ENCODE results near the gene GLT8D1.

Gene GLT8D1

DNA sequence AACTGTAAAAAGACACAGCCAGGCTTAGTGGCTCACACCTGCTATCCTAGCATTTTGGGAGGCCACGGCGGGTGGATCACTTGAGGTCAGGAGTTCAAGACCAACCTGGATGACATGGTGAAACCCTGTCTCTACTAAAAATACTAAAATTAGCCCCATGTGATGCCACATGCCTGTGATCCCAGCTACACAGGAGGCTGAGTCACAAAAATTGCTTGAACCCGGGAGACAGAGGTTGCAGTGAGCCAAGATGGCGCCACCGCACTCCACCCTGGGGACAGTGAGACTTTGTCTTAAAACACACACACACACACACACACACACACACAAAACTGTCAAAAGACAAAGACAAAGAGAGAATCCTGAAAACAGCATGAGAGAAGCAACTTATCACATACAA, 18.3 kb upstream of the GLT8D1 start:
- Histone ChIP-seq H3K23ac (ENCODE audit: low read depth, low read length, poor library complexity) (no peak overlapping the region), H3K4me2 (ENCODE audit: insufficient read depth, low read length, poor library complexity, severe bottlenecking) (no peak overlapping the region), H2BK15ac (ENCODE audit: low read length) (no peak overlapping the region), H3K79me1 (ENCODE audit: low read depth, low read length) (no peaks in the 10 kb centered on the region), H2BK5ac (ENCODE audit: low read length) (no peak overlapping the region), H2AK5ac (ENCODE audit: low read depth, low read length) (no peak overlapping the region), H3K27me3 (ENCODE audit: control insufficient read depth in 3 of 3, insufficient read depth in 3 of 3, low read depth in 1 of 3, low read length in 3 of 3) (no peaks in the 10 kb centered on the region), H2BK120ac (ENCODE audit: low read depth, low read length) (no peak overlapping the region), H4K8ac (ENCODE audit: low read depth, low read length) (no peak overlapping the region), H2AFZ (ENCODE audit: low read length) (no peak overlapping the region), H3K18ac (ENCODE audit: low read length) (no peak overlapping the region), H3K4ac (ENCODE audit: low read length) (no peak overlapping the region), H3K14ac (ENCODE audit: low read length) (no peak overlapping the region), H4K91ac (ENCODE audit: low read depth, low read length, poor library complexity) (no peak overlapping the region), H2BK12ac (ENCODE audit: low read length) (no peak overlapping the region), H3K4me1 (ENCODE audit: control insufficient read depth in 2 of 2, insufficient read depth in 1 of 2, low read depth in 1 of 2, low read length in 2 of 2) (no peaks in the 10 kb centered on the region), H3K27ac (replicated peaks; ENCODE audit: low read length) (no peak overlapping the region), H3K4me3 (ENCODE audit: low read length in 2 of 2) (no peak overlapping the region), H3K36me3 (replicated peaks in 1 of 2; ENCODE audit: control insufficient read depth in 2 of 2, insufficient read depth in 2 of 2, low read length in 2 of 2) (peaks cover 2 to 54% of the 10 kb centered on the region in 2 donors), H3K9me3 (replicated peaks in 1 of 2; ENCODE audit: control insufficient read depth in 2 of 2, insufficient read depth in 1 of 2, low read depth in 1 of 2, low read length in 2 of 2) (peaks cover 2 to 23% of the 10 kb centered on the region in 2 donors), H3K9ac (ENCODE audit: low read depth, low read length, poor library complexity) (no peak overlapping the region)
- no peak for DNase-seq (ENCODE audit: low spot score)
- WGBS, 2 donors (ENCODE audit: extremely low coverage in 2 of 2, insufficient read length in 2 of 2, insufficient replicate concordance in 1 of 2), result no CpG with 5 or more reads among the region's 5 CpGs

DNA sequence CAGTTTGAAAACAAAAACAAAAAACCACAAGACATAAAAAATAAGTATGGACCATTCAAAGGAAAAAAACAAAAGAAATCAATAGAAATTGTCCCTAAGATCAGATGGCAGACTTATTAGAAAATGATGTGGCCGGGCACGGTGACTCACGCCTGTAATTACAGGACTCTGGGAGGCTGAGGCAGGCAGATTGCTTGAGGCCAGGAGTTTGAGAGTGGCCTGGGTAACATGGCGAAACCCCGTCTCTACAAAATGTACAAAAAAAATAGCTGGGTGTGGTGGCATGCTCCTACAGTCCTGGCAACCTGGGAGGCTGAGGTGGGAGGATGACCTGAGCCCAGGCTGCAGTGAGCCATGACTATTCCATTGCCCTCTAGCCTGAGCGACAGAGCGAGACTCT, 16.9 kb upstream of the GLT8D1 start:
- WGBS, 2 donors (ENCODE audit: extremely low coverage in 2 of 2, insufficient read length in 2 of 2, insufficient replicate concordance in 1 of 2), result no CpG with 5 or more reads among the region's 7 CpGs
- Histone ChIP-seq H3K79me1 (ENCODE audit: low read depth, low read length) (no peaks in the 10 kb centered on the region), H3K18ac (ENCODE audit: low read length) (no peak overlapping the region), H2AFZ (ENCODE audit: low read length) (no peak overlapping the region), H3K14ac (ENCODE audit: low read length) (no peak overlapping the region), H2AK5ac (ENCODE audit: low read depth, low read length) (no peak overlapping the region), H2BK5ac (ENCODE audit: low read length) (no peak overlapping the region), H3K27me3 (ENCODE audit: control insufficient read depth in 3 of 3, insufficient read depth in 3 of 3, low read depth in 1 of 3, low read length in 3 of 3) (no peaks in the 10 kb centered on the region), H3K9me3 (replicated peaks in 1 of 2; ENCODE audit: control insufficient read depth in 2 of 2, insufficient read depth in 1 of 2, low read depth in 1 of 2, low read length in 2 of 2) (peaks cover 2 to 13% of the 10 kb centered on the region in 2 donors), H2BK12ac (ENCODE audit: low read length) (no peak overlapping the region), H2BK120ac (ENCODE audit: low read depth, low read length) (no peak overlapping the region), H3K4ac (ENCODE audit: low read length) (no peak overlapping the region), H3K4me1 (ENCODE audit: control insufficient read depth in 2 of 2, insufficient read depth in 1 of 2, low read depth in 1 of 2, low read length in 2 of 2) (no peaks in the 10 kb centered on the region), H3K27ac (replicated peaks; ENCODE audit: low read length) (no peak overlapping the region), H3K4me3 (ENCODE audit: low read length in 2 of 2) (no peak overlapping the region), H3K4me2 (ENCODE audit: insufficient read depth, low read length, poor library complexity, severe bottlenecking) (no peak overlapping the region), H3K36me3 (replicated peaks in 1 of 2; ENCODE audit: control insufficient read depth in 2 of 2, insufficient read depth in 2 of 2, low read length in 2 of 2) (peaks cover 2 to 56% of the 10 kb centered on the region in 2 donors), H4K8ac (ENCODE audit: low read depth, low read length) (no peak overlapping the region), H3K23ac (ENCODE audit: low read depth, low read length, poor library complexity) (no peak overlapping the region), H4K91ac (ENCODE audit: low read depth, low read length, poor library complexity) (no peak overlapping the region), H2BK15ac (ENCODE audit: low read length) (no peak overlapping the region), H3K9ac (ENCODE audit: low read depth, low read length, poor library complexity) (no peak overlapping the region)
- DNase-seq (ENCODE audit: low spot score), result no peak

- H2BK120ac ChIP-seq (ENCODE audit: low read depth, low read length), result no peak overlapping the region
- DNase-seq (ENCODE audit: low spot score), result no peak
- H2BK12ac ChIP-seq (ENCODE audit: low read length), result no peak overlapping the region
- no peak overlapping the region for H4K8ac ChIP-seq (ENCODE audit: low read depth, low read length)
- H3K4ac ChIP-seq (ENCODE audit: low read length), result no peak overlapping the region
- peaks cover 2 to 13% of the 10 kb centered on the region in 2 donors for H3K9me3 ChIP-seq (replicated peaks in 1 of 2; ENCODE audit: control insufficient read depth in 2 of 2, insufficient read depth in 1 of 2, low read depth in 1 of 2, low read length in 2 of 2)
- H3K4me2 ChIP-seq (ENCODE audit: insufficient read depth, low read length, poor library complexity, severe bottlenecking), result no peak overlapping the region
- no peaks in the 10 kb centered on the region for H3K4me1 ChIP-seq (ENCODE audit: control insufficient read depth in 2 of 2, insufficient read depth in 1 of 2, low read depth in 1 of 2, low read length in 2 of 2)
- no peak overlapping the region for H3K27ac ChIP-seq (replicated peaks; ENCODE audit: low read length)
- H3K36me3 ChIP-seq (replicated peaks in 1 of 2; ENCODE audit: control insufficient read depth in 2 of 2, insufficient read depth in 2 of 2, low read length in 2 of 2), result peaks cover 2 to 61% of the 10 kb centered on the region in 2 donors
- no peak overlapping the region for H2BK15ac ChIP-seq (ENCODE audit: low read length)
- no peak overlapping the region for H3K18ac ChIP-seq (ENCODE audit: low read length)
- H2AFZ ChIP-seq (ENCODE audit: low read length), result no peak overlapping the region
- H3K27me3 ChIP-seq (ENCODE audit: control insufficient read depth in 3 of 3, insufficient read depth in 3 of 3, low read depth in 1 of 3, low read length in 3 of 3), result no peaks in the 10 kb centered on the region
- H2AK5ac ChIP-seq (ENCODE audit: low read depth, low read length), result no peak overlapping the region
- no peak overlapping the region for H3K23ac ChIP-seq (ENCODE audit: low read depth, low read length, poor library complexity)
- WGBS, 2 donors (ENCODE audit: extremely low coverage in 2 of 2, insufficient read length in 2 of 2, insufficient replicate concordance in 1 of 2), result no CpG with 5 or more reads among the region's 1 CpG
- no peak overlapping the region for H3K4me3 ChIP-seq (ENCODE audit: low read length in 2 of 2)
- no peak overlapping the region for H3K14ac ChIP-seq (ENCODE audit: low read length)
- H4K91ac ChIP-seq (ENCODE audit: low read depth, low read length, poor library complexity), result no peak overlapping the region
- H2BK5ac ChIP-seq (ENCODE audit: low read length), result no peak overlapping the region
- H3K79me1 ChIP-seq (ENCODE audit: low read depth, low read length), result no peaks in the 10 kb centered on the region
- no peak overlapping the region for H3K9ac ChIP-seq (ENCODE audit: low read depth, low read length, poor library complexity)
Measured at GRCh38 chr3:52721730-52722008, 16.1 kb upstream of the GLT8D1 start.

DNA sequence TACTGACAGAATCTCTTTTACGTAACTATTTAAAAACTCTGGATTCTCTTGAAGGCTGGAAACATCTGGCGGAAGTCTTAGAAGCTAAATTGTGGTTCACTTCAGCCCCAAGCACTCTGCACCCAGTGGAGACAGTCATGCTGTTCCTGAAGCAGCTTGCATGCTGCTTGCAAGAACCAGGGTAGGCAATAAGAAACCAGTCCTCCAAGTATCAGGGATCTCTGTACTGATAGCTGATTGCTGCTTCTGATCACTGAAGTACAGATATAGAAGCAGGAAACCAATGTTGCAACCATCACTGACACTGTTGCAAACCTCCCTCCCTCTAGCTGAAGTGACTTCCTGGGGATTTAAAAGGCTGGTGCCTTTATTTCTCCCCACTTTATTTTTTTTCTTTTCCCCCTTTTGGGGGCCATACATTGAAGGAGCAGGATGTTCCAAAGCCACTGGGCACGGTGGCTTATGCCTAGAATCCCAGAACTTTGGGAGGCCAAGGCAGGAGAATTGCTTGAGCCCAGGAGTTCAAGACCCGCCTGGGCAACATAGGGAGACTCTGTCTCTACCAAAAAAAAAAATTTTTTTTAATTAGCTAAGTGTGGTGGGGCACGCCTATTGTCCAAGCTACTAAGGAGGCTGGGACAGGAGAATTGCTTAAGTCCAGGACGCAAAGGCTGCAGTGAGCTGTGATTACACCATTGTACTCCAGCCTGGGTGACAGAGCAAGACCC, 15.6 kb upstream of the GLT8D1 start:
- H3K27ac ChIP-seq (replicated peaks; ENCODE audit: low read length), result no peak overlapping the region
- no peak overlapping the region for H2BK12ac ChIP-seq (ENCODE audit: low read length)
- no peaks in the 10 kb centered on the region for H3K79me1 ChIP-seq (ENCODE audit: low read depth, low read length)
- no peak overlapping the region for H3K9ac ChIP-seq (ENCODE audit: low read depth, low read length, poor library complexity)
- H3K36me3 ChIP-seq (replicated peaks in 1 of 2; ENCODE audit: control insufficient read depth in 2 of 2, insufficient read depth in 2 of 2, low read length in 2 of 2), result peaks cover 2 to 64% of the 10 kb centered on the region in 2 donors
- no peak overlapping the region for H2BK120ac ChIP-seq (ENCODE audit: low read depth, low read length)
- no peaks in the 10 kb centered on the region for H3K27me3 ChIP-seq (ENCODE audit: control insufficient read depth in 3 of 3, insufficient read depth in 3 of 3, low read depth in 1 of 3, low read length in 3 of 3)
- WGBS, 2 donors (ENCODE audit: extremely low coverage in 2 of 2, insufficient read length in 2 of 2, insufficient replicate concordance in 1 of 2), result no CpG with 5 or more reads among the region's 6 CpGs
- no peak overlapping the region for H4K8ac ChIP-seq (ENCODE audit: low read depth, low read length)
- no peak overlapping the region for H2BK5ac ChIP-seq (ENCODE audit: low read length)
- no peak overlapping the region for H2BK15ac ChIP-seq (ENCODE audit: low read length)
- H2AK5ac ChIP-seq (ENCODE audit: low read depth, low read length), result no peak overlapping the region
- H3K23ac ChIP-seq (ENCODE audit: low read depth, low read length, poor library complexity), result no peak overlapping the region
- H3K4ac ChIP-seq (ENCODE audit: low read length), result no peak overlapping the region
- peaks cover 2 to 13% of the 10 kb centered on the region in 2 donors for H3K9me3 ChIP-seq (replicated peaks in 1 of 2; ENCODE audit: control insufficient read depth in 2 of 2, insufficient read depth in 1 of 2, low read depth in 1 of 2, low read length in 2 of 2)
- no peak for DNase-seq (ENCODE audit: low spot score)
- no peak overlapping the region for H3K14ac ChIP-seq (ENCODE audit: low read length)
- no peak overlapping the region for H4K91ac ChIP-seq (ENCODE audit: low read depth, low read length, poor library complexity)
- no peak overlapping the region for H2AFZ ChIP-seq (ENCODE audit: low read length)
- no peak overlapping the region for H3K18ac ChIP-seq (ENCODE audit: low read length)
- H3K4me2 ChIP-seq (ENCODE audit: insufficient read depth, low read length, poor library complexity, severe bottlenecking), result no peak overlapping the region
- H3K4me3 ChIP-seq (ENCODE audit: low read length in 2 of 2), result no peak overlapping the region
- H3K4me1 ChIP-seq (ENCODE audit: control insufficient read depth in 2 of 2, insufficient read depth in 1 of 2, low read depth in 1 of 2, low read length in 2 of 2), result no peaks in the 10 kb centered on the region

Measured in neuronal stem cell (in vitro differentiated cells).